Left ventricle myocardium inferior (tissue), 1 donor: ENCODE results near the gene CA10. TPM values are rescaled to one million over a fixed set of nuclear protein-coding genes. Genes with fewer than 3 reads are reported as not detected.

Source experiments
- DNase-seq: peaks from one replicate; pipeline ENCODE4 v3.0.0-alpha.2; 2020
- H3K27ac ChIP-seq: fragments of 200-600 bp; replicated peaks from 2 replicates; pipeline ENCODE4 v1.8.0; 2021
- H3K27me3 ChIP-seq: fragments of 200-600 bp; 2 replicates; pipeline ENCODE4 v1.8.0; 2021; ENCODE audit warnings: low read depth
- H3K36me3 ChIP-seq: fragments of 200-600 bp; 2 replicates; pipeline ENCODE4 v1.8.0; 2021
- H3K4me1 ChIP-seq: fragments of 200-600 bp; 2 replicates; pipeline ENCODE4 v1.8.0; 2021
- H3K4me3 ChIP-seq: fragments of 200-600 bp; 2 replicates; pipeline ENCODE4 v1.8.0; 2021; ENCODE audit warnings: mild to moderate bottlenecking, moderate library complexity
- H3K9me3 ChIP-seq: fragments of 200-600 bp; replicated peaks from 2 replicates; pipeline ENCODE4 v1.8.0; 2021
- CTCF ChIP-seq: fragments of 200-600 bp; IDR thresholded peaks from 2 replicates; pipeline ENCODE4 v1.8.0; 2021; ENCODE audit warnings: antibody characterized with exemption, mild to moderate bottlenecking, borderline replicate concordance
- intact Hi-C: fragments of 100-400 bp; cut with micrococcal nuclease; formaldehyde crosslinking; loops from one replicate; pipeline ENCODE4 v1.11.0; 2022
- total RNA-seq: library from RNA; stranded (reverse); fragmentation: NEBNext Ultra II Directional; extraction: Animal tissue kit (Norgen Biotek cat#: 25700); gene quantifications from one replicate; pipeline ENCODE4 v1.2.1, GENCODE V29; 2021
- donor health status: DM: no; HTN: yes; CAD: no; lungs with severe emphysema.

Gene CA10
- total RNA-seq, 1 donor from 2014 or later: not detected

- Histone ChIP-seq H3K4me1 (no peaks in the 10 kb centered on the region), H3K4me3 (no peak overlapping the region), H3K27me3 (no peaks in the 10 kb centered on the region), H3K27ac (no peak overlapping the region), H3K9me3 (peaks cover 10% of the 10 kb centered on the region), H3K36me3 (no peaks in the 10 kb centered on the region)
- DNase-seq: no peak
- no peak for TF ChIP-seq CTCF
- intact Hi-C loops: no loop called here
Measured at GRCh38 chr17:52181782-52182181, 23.3 kb upstream of the CA10 start.

- H3K27ac ChIP-seq: no peak overlapping the region
- DNase-seq: no peak
- H3K4me1 ChIP-seq: no peaks in the 10 kb centered on the region
- no peak overlapping the region for H3K4me3 ChIP-seq
- no peak for TF ChIP-seq CTCF
- no peaks in the 10 kb centered on the region for H3K27me3 ChIP-seq
- peaks cover 3% of the 10 kb centered on the region for H3K9me3 ChIP-seq
- intact Hi-C loops: no loop called here
- no peaks in the 10 kb centered on the region for H3K36me3 ChIP-seq
Measured at GRCh38 chr17:52178012-52178411, 19.5 kb upstream of the CA10 start.

- no peak overlapping the region for H3K4me3 ChIP-seq
- H3K4me1 ChIP-seq: no peaks in the 10 kb centered on the region
- TF ChIP-seq CTCF: no peak
- intact Hi-C loops: no loop called here
- no peaks in the 10 kb centered on the region for H3K9me3 ChIP-seq
- no peaks in the 10 kb centered on the region for H3K36me3 ChIP-seq
- H3K27ac ChIP-seq: no peak overlapping the region
- H3K27me3 ChIP-seq: peaks cover 9% of the 10 kb centered on the region
- no peak for DNase-seq
Measured at GRCh38 chr17:52170963-52171572, 12.6 kb upstream of the CA10 start.

GRCh38 chr17:52160136-52160567 is 1.6 kb upstream of the CA10 start:
- no peak for TF ChIP-seq CTCF
- Histone ChIP-seq H3K27me3 (peaks cover 77% of the 10 kb centered on the region), H3K4me1 (no peaks in the 10 kb centered on the region), H3K9me3 (peaks cover 10% of the 10 kb centered on the region), H3K27ac (no peak overlapping the region), H3K4me3 (no peak overlapping the region), H3K36me3 (no peaks in the 10 kb centered on the region)
- intact Hi-C loops: no loop called here
- DNase-seq: no peak

- intact Hi-C loops: no loop called here
Measured at GRCh38 chr17:52159246-52160135, 977 bp upstream of the CA10 start.

More at GRCh38 chr17:52159246-52160135, 977 bp upstream of the CA10 start:
- no peak for DNase-seq
- no peak for TF ChIP-seq CTCF
- H3K4me3 ChIP-seq: no peak overlapping the region
- H3K27ac ChIP-seq: no peak overlapping the region
- no peaks in the 10 kb centered on the region for H3K4me1 ChIP-seq
- peaks cover 7% of the 10 kb centered on the region for H3K9me3 ChIP-seq
- no peaks in the 10 kb centered on the region for H3K36me3 ChIP-seq
- peaks cover 82% of the 10 kb centered on the region for H3K27me3 ChIP-seq
